Ecto neural progenitor cell (in vitro differentiated cells): ENCODE results near the gene SLC39A3.

ENCODE experiments used
- DNase-seq: peaks from one replicate; pipeline ENCODE4 v3.0.0-alpha.2; 2018; ENCODE audit warnings: low spot score

Gene SLC39A3

DNA sequence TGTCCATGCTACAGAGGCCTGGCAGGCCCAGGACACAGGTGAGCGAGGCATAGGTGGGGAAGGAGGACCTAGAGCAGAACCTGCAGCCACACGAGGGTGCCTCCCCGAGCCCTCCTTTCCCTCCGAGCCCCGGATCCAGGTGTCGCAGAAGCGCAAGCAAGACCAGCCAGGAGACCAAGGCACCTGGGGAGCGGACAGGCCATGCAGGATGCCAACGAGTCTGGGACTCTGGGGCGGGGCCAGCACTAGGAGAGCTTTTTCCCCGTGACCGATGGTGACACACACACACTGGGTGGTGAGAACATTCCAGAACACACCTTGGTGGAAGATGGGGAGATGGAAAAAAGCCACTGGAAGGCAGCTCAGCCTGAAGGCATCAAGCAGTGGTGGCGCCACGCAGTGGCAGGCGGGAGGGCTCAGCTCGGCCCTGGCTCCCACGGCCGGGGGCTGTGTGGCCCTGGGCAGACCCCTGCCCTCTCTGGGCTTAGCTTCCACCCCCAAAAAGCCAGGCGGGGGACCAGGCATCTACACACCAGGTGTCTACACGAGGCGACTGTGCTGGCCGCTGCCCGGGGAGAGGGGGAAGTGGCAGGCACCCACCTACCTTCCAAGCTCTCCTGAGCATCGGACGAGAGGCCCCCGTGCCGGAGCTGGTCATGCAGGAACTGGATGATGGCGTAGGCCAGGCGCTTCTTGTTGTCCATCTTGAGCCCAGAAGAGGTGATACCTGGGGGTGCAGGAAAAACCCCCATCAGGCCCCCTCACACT, 28.7 kb upstream of the SLC39A3 start:
- DNase-seq = no peak

DNA sequence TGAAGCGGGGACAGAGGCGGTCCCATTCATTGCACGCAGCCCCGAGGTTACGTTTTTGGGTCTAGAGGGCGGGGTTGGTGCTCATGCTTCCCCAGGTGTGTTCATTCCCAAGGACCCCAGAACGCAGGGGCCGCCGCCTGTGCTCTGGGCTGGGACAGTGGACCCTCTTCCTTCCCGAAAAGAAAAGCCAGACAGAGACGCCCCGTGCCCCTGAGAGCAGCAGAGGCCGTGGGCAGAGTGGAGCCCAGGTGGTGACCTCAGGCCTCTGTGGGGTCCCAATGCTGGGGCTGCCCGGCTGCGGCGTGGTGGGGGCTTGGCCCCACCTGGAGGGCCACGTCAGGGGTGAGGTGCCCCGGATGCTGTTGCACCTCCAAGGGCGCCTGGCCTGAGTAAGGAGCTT, 27.9 kb upstream of the SLC39A3 start:
- no peak for DNase-seq

DNA sequence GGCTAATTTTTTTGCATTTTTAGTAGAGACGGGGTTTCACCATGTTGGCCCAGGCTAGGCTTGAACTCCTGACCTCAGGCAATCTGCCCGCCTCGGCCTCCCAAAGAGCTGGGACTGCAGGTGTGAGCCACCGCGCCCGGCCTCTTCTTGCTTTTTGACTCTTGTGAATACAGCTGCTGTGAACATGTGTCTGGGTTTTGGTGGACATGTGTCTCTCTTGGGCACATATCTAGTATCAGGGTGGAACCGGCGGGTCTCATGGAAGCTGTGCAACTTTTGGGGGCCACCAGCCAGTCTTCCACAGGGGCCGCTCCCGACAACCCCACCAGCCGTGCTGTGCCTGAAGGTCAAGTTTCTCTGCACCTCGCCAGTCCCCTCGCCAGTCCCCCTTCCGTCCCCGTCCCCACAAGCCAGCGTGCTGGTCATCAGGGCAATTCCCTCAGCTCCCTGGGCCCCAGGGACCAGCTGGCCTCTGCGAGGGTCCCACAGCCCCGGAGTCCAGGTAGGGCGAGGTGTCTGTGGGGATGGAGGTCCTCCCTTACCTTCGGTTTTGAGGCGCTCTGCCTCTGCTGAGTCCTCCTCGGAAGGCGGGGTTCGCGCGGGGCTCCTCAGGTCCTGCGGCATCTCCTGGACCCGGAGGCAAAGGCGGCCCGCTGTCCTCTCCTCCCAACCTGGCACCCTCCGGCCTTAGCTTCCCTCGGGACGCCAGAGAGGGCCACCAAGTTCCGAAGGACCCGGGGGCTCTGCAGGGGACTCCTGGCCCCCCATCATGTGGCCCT, 27.0 kb upstream of the SLC39A3 start:
- no peak for DNase-seq

DNA sequence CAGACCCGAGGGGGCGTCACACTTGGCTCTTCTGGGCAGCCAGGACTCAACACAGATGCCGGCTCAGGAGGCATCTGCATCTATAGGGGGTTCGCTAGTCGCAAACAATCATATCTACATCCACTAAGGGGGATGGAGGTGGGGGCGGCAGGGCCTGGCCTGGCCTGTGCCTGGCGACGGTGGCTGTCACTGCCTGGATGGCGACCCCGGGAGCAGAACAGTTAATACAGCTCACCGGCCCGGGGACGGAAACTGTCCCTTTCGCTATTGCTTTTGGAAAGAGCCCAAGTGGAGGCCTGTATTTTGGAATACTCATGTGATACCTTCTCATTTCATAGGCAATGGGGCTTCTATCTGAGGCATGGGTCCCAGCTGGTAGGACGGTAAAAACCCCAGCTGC, 25.6 kb upstream of the SLC39A3 start:
- DNase-seq = no peak

DNA sequence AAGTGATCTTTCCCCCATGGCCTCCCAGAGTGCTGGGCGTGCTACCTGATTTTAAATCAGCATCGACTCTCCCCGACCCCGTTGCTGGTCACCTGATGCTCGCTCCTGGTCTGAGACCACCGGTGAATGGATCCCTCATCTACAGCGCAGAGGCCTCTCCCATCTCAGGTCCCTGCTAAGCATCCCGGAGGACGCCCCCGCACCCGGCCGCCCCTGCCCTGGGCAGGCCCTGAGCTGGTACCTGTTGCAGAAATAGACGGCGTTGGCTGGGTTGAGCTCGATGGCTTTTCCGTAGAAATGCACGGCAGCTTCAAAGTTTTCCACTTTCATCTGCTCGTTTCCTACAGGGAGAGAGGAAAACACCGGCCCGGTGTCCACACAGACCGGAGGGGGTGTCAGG, 25.1 kb upstream of the SLC39A3 start:
- DNase-seq = no peak

DNA sequence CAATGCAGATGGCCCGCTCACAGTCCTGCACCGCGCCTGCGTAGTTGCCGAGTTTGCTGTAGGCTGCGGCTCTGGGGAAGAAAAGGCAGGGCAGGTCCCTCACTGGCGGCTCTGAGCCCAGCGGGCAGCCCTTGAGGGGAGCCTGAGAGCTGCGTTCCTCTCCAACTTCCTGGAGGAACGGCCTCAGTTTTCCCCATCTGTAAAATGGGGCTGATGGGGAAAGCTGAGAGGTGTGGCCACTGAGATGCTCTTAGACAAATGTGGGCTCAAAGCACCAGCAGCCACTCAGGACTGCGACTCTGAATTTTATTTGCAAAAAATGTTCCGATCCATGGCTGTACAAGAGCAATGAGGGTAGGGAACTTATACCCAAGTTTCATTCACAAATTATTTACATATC, 23.9 kb upstream of the SLC39A3 start:
- DNase-seq = no peak

DNA sequence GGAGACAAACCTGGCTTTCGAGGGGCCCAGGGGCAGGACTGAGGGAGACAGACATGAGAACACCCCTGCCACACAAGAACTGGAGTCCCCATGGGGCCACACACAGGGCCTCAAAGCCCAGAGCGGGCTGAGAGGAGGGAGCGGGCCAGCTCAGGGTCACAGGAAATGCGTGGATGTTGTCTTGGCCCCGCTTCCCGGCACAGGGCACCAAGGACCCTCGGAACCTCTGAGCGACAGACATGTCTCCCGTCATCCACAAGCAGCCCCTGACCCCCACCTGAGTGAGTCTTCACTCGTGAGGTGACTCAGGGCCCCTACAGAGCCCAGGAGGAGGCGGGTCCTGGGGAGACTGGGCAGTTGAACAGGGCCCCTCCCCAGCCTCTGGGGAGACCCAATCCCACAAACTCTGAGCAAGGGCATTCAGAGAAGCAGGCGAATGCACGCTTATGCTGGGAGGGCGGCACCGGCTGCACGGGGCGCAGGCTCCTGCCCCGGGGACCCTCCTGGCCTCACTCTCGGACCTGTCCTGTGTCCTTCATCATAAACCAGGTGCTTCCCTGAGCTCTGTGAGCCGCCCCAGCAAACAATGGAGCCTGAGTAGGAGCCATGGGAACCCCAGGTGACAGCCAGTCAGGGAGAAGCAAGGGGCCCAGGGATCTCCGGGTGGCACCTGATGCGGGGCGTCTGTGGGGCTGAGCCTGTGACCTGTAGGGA, 23.1 kb upstream of the SLC39A3 start:
- no peak for DNase-seq

DNA sequence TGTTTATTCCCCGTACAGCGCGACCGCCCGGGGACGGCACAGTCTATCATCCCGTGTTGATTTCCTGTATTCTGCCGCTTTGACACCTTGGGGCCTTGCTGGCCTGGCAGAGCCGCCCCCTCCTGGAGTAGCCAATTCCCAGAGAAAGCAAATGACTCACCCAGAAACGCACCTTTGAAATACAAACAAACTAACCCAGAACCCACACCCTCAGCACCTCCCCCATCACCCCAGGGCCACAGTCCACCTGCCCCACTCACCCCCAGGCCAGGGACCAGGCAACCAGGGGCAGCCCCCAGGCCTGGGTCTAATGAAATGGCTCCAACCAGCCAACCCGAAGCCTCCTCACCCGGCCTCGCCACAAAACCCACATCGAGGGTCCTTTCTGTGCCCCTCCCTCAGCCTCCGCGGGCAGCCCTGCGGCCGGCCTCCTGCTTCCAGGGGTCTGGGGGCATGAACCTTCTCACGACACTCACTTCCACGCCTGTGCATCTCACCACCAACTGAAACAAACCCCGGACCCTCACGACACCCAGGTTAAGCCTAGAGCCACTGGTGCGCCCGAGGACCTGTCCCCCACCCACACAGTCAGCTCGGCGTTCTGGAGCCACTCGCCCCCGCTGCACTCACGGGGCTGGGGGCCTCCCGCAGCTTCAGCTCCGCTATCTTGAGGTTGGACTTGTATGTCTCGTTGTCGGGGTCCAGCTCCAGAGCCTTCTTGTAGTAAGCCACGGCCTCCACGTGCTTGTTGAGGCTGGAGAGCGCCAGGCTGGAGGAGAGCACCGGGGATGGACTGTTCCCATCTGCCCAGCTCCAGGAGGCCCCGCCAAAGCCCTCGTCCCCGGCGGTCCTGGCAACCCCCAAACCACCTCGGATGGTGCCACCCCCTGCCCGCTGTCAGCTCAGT, 22.3 kb upstream of the SLC39A3 start:
- no peak for DNase-seq

DNA sequence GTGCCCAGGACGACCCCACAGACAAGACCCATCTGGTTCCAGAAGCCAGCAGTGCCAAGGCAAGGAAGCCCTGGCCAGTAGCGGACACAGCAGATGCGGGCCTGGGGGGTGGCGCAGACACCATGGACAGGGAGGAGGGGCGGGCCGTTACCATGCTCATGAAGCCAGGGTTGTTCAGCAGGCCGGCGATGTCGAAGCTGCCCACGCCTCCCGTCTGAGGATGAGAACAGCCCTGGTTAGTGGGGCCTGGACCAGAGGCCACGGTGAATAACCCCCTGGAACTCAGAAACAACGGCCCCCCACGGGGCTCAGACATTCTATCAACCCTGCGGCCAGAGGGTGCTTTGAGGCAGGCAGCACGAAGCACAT, 21.5 kb upstream of the SLC39A3 start:
- no peak for DNase-seq

DNA sequence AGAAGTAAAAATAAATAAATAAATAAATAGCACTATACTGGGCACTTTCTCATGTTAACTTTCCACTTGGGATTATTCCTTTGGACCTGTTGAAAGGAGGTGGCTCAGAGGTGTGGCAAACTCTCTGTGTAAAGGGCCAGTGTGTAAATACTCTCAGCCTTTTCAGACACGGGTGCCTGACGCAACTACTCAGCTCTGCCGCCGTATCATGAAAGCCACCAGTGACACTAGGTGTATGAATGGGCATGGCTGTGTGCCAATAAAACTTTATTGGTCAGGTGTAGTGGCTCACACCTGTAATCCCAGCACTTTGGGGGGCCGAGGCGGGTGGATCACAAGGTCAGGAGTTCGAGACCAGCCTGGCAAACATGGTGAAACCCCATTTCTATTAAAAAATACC, 20.1 kb upstream of the SLC39A3 start:
- no peak for DNase-seq

DNA sequence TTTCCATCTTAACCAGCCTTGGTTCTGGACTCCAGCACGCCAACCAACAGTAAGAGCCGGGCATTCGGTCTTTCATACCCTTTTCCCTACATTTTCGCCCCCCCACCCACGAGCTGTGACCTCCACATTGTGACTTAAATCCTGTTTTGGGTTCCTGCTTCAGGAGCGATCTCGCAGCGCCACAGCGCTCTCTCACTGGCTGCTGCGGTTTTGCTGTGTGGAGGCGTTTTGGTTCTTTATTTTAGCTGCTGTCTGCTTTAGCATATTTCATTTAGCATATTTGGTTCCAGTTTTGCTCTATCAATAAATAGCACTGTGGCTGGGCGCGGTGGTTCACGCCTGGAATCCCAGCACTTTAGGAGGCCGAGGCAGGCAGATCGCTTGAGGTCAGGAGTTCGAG, 19.5 kb upstream of the SLC39A3 start:
- no peak for DNase-seq

DNA sequence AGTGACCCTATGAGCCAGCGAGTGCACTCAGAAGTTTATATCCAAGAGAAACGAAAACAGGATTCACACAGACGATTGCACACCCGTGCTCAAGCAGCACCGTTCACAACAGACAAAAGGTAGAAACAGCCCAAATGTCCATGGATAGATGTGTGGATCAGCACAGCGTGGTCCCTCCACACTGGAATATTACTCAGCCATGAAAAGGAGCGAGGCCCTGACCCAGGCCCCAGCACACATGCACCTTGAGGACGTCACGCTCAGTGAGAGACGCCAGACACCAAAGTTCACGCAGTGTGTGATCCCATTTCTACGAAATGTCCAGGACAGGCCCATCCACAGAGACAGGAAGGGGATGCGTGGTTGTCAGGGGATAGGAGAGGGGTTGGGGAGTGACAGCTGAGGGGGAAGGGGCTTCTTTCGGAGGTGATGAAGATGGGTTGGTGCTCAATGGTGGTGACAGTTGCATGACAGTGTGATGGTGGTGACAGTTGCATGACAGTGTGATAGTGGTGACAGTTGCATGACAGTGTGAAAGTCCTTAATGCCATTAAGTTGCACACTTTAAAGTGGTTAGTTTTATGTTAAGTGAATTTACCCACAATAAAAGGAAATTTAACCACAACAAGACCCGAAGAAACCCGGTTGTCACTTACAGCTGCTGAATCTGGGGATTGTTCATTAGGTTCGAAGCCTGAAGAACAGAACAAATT, 18.9 kb upstream of the SLC39A3 start:
- no peak for DNase-seq

DNA sequence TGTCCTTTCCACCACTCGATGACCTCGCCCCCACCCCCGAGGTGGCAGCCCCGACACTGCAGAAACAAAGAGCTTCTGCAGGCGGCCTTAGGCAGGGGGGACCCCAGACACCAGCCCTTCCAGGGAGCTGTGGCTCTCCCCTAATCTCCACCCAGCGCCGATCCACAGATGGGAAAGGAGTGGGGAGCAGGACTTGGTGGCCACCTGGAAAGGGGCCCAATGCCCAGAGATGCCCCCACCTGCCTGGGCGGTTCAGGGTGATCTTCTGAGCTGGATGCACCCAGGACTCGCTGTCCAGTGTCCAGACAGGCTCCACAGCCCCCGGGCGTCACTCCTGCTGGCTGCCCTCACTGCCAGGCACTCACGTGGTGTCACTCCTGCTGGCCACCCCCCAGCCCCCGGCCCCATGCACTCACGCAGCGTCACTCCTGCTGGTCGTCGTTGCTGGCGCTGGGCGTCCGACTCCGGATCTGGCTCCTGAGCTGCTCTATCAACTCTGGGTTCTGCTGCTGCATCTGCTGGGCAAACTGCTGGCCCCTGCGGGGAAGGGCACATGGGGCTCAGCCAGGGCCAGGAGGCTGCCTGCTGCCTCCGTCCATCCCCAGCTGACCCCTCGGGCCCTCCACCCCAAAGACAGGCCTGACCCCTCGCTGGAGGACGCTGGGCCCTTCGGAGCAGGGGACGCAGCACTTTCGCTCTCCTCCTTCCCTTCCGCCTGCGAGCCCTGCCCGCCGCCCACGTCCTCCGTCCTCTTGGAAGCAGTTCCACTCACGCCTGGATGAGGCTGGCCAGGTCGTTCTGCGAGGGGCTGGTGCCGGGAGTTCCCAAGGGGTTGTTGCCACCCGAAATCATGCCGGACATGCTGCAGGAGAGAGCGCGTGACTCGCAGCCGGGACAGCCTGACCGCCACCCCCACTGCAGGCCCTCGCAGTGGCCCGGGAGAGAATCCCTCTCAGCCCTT, 17.4 kb upstream of the SLC39A3 start:
- DNase-seq = no peak

DNA sequence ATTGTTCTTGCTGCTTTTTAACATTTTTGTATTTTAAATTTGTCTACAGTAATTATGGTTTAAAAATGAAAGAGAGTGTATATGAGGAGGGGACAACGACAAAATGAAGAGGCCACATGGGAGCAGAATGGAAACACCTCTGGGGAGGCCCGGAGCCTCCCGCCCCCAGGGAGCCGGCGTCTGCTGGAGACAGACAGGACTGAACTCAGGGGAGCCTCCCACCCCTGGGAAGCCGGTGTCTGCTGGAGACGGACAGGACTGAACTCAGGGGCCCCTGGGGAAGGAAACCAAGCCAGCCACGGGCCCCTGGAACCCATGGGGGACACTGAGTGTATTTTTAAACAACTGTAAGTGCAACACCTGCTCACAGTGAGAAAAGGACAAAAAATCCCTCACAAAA, 16.7 kb upstream of the SLC39A3 start:
- DNase-seq = no peak

DNA sequence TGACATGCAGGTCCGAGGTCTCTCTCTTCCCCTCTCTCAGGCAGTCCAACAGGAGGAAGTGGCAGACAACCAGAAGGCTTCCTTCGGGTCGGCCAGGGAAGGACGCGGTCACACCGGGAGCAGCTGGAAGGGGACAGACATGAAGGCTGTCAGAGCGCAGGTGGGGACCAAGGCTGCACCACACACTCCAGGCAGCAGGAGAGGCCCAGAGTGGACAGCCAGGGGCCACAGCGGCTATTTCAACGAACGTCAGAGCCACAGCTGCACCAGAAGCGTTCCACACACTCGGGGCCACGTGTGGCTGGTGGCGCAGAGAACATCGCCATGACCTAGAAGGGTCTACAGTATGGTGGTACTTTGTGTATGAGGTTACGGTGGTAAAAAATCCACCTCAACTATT, 16.0 kb upstream of the SLC39A3 start:
- no peak for DNase-seq

DNA sequence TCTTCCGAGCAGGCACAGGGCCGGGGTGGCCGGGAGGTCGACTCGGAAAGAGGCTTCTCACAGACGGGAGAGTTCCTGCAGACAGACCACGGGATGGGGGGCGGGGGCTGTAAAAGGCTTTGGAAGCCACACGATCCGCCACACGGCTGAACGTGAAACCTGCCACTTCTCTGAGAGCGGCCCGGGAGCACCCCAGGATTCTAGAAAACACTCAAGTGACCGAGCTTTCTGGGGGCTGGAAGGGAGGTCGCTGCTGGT, 15.6 kb upstream of the SLC39A3 start:
- DNase-seq = no peak

DNA sequence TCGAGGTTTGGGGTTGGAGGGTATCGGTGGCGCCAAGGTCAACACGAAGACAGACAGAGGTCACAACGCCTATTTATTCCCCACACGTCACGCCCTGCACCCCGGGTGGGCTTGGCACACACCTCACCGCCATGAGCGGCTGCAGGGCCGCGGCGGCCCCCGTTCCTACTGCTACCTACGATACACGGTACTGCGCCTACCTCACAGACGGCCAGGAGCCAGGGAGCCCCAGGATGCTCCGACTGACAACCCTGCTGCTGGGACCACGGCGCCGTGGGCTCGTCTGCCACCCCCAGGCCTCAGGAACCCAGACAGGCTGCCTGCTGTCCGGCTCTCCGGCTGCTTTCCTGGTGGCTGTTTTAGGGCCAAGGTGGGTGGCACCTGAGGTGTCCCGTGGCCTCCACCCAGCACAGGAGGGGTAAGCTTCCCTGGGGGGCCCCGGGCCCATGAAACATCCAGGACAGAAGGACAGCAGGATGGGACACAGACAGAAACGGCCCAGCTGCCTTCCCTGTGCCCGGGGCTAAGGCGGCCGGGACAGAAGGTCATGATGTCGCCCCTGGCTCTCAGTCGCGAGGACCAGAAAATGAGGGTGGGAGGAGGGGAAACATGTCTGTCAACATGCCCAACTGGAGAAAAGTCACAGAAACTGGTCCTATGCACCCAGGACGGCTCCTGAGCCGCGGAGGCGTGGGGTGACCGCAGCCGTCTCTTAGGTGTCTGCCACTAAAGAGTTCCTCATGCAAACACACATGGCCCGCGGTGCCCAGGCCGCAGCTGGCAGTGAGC, 15.0 kb upstream of the SLC39A3 start:
- no peak for DNase-seq

DNA sequence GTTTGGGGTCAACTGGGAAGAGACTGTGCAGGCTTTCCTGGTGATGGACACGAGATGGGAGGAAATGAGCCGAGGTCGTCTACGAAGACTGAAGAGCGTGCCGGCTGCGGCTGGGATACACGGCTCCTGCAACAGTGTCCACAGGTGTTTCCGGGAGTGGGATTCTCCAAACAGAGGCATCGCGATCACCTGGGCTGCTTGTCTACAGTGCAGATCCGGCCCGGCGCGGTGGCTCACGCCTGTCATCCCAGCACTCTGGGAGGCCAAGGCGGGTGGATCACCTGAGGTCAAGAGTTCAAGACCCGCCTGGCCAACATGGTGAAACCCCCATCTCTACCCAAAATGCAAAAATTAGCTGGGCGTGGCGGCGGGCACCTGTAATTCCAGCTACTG, 11.6 kb upstream of the SLC39A3 start:
- DNase-seq = no peak

DNA sequence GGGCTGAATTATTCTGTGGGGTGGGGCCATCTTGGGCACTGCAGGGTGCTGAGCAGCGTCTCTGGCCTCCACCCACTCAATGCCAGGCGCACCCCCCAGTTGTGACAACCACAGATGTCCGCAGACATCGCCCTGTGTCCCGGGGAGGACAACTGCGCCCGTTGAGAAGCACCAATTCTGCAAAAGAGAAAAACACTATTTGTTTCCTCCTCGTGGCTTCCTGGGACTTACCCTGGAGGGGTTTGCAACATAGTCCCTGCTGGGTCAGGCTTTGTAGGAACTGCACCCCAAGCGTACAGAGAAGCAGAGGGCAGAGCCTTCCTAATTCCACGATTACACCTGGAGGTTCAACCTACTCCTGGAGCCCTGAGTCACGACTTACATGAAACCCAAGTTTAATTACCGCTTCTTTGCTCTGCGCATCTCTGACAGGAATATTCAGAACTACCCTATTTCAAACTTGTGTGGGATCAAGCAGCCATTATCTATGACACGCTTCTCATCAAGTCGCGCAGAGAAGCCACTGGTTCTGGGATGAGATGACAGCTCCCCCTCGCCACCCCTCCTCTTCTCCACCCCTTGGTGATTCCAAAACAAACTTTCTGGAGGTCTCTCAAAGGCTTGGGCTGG, 11.1 kb upstream of the SLC39A3 start:
- no peak for DNase-seq
